ENCODE measurements around the gene GPR176.

GPR176 gene

DNA sequence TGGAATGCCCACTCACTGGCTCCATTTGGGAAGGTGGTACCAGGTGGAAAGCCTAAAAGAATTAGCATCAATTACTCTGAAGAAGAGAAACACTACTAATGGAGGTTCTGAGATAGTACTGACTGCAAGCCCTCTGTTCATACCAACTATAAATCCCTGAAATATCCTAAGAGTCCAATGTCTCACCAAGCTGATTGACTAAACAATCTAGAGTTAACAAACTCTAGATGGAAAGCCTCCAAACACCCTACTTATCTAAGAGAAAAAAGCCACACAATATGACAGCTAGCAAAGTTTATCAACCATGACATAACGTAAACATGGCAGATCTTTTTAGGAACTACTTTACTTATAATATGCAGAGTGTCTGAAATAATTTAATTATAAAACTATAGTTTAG is 59.2 kb downstream of the GPR176 start:
- H3K4me3 Mint-ChIP-seq: no peak overlapping the region
- peaks cover 22% of the 10 kb centered on the region for H3K27me3 Mint-ChIP-seq
- no peak for ATAC-seq (replicated peaks; ENCODE audit: extremely low read depth, poor library complexity, severe bottlenecking)
- H3K27ac Mint-ChIP-seq (ENCODE audit: low read depth): no peak overlapping the region
- H3K9me3 Mint-ChIP-seq: no peaks in the 10 kb centered on the region
- H3K36me3 Mint-ChIP-seq (ENCODE audit: insufficient read depth): no peaks in the 10 kb centered on the region
- no peak for DNase-seq (ENCODE audit: low spot score in 2 of 2)
- H3K4me1 Mint-ChIP-seq: no peaks in the 10 kb centered on the region

DNA sequence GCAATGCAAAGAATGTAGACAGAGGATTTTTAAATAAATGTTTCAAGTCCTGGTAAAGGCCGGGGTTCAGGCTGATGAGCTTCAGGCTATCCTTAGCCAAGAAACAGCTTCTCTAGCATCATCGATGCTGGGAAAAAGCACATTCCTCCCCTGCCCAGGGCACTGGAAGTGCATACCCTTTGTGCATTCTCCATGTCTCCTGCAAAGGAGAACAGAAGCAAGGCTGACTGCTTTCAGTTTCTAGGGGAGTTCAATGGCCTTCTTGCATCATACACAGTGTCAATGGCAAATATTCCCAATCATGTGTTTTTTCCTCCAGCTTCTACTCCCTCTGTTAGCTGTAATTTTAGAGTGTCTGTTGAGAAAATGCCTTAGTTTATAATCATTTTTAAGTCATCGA is 59.9 kb downstream of the GPR176 start:
- no peak overlapping the region for H3K27ac Mint-ChIP-seq (ENCODE audit: low read depth)
- H3K4me1 Mint-ChIP-seq: no peaks in the 10 kb centered on the region
- peaks cover 21% of the 10 kb centered on the region for H3K27me3 Mint-ChIP-seq
- H3K9me3 Mint-ChIP-seq: no peaks in the 10 kb centered on the region
- H3K36me3 Mint-ChIP-seq (ENCODE audit: insufficient read depth): no peaks in the 10 kb centered on the region
- no peak for ATAC-seq (replicated peaks; ENCODE audit: extremely low read depth, poor library complexity, severe bottlenecking)
- H3K4me3 Mint-ChIP-seq: no peak overlapping the region
- DNase-seq (ENCODE audit: low spot score in 2 of 2): no peak

DNA sequence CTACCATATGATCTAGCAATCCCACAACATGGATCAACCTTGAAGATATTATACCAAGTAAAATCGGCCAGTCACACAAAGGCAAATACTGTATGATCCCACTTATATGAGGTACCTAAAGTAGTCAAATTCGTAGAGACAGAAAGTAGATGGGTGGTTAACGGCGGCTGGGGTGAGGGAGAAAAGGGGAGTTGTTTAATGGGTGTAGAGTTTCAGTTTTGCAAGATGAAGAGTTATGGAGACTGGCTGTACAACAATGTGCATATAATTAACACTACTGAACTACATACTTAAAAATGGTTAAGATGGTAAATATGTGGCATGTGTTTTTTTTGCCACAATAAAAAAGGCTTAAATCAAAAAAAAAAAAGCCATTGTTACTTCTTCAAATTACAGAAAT is 60.4 kb downstream of the GPR176 start:
- peaks cover 21% of the 10 kb centered on the region for H3K27me3 Mint-ChIP-seq
- no peak overlapping the region for H3K27ac Mint-ChIP-seq (ENCODE audit: low read depth)
- no peaks in the 10 kb centered on the region for H3K4me1 Mint-ChIP-seq
- DNase-seq (ENCODE audit: low spot score in 2 of 2) (no peak), ATAC-seq (replicated peaks; ENCODE audit: extremely low read depth, poor library complexity, severe bottlenecking) (no peak)
- no peaks in the 10 kb centered on the region for H3K36me3 Mint-ChIP-seq (ENCODE audit: insufficient read depth)
- H3K9me3 Mint-ChIP-seq: no peaks in the 10 kb centered on the region
- no peak overlapping the region for H3K4me3 Mint-ChIP-seq

DNA sequence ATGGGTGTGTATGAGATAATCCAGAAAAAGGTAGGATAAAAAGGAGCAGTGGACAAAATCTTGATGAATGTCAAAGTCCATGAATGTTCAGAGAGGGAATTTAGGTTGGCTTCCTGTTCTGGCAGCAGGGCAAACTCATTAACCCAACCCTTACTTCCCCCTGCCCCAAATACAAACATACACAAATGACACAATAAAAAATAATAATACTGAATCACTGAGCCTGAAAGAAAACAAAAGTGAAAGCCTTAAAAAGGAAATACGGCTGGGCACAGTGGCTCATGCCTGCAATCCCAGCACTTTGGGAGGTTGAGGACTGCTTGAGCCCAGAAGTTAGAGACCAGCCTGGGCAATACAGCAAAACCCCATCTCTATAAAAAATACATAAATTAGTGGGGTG is 62.9 kb downstream of the GPR176 start:
- Mint-ChIP-seq H3K4me3 (no peak overlapping the region), H3K36me3 (ENCODE audit: insufficient read depth) (no peaks in the 10 kb centered on the region), H3K9me3 (no peaks in the 10 kb centered on the region), H3K27me3 (peaks cover 15% of the 10 kb centered on the region), H3K4me1 (no peaks in the 10 kb centered on the region), H3K27ac (ENCODE audit: low read depth) (no peak overlapping the region)
- DNase-seq (ENCODE audit: low spot score in 2 of 2) (no peak), ATAC-seq (replicated peaks; ENCODE audit: extremely low read depth, poor library complexity, severe bottlenecking) (no peak)

DNA sequence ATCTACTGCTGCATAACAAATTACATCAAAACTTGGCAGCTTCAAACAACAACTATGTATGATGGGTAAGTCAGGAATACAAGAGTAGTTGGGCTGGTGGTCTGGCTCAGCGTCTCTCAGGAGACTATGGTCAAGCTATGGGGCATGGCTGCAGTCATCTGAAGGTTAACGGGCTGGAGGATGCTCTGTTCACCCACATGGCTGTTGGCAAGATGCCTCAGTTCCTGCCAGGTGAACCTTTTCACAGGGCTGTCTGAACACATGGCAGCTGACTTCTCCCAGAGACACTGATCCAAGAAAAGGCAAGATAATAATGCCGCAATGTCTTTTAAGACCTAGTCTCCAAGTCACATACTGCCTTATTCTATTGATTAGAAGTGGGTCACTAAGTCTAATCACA is 63.7 kb downstream of the GPR176 start:
- Mint-ChIP-seq H3K27me3 (peaks cover 15% of the 10 kb centered on the region), H3K9me3 (no peaks in the 10 kb centered on the region), H3K4me3 (no peak overlapping the region), H3K4me1 (no peaks in the 10 kb centered on the region), H3K36me3 (ENCODE audit: insufficient read depth) (no peaks in the 10 kb centered on the region), H3K27ac (ENCODE audit: low read depth) (no peak overlapping the region)
- no peak for DNase-seq (ENCODE audit: low spot score in 2 of 2)
- no peak for ATAC-seq (replicated peaks; ENCODE audit: extremely low read depth, poor library complexity, severe bottlenecking)

DNA sequence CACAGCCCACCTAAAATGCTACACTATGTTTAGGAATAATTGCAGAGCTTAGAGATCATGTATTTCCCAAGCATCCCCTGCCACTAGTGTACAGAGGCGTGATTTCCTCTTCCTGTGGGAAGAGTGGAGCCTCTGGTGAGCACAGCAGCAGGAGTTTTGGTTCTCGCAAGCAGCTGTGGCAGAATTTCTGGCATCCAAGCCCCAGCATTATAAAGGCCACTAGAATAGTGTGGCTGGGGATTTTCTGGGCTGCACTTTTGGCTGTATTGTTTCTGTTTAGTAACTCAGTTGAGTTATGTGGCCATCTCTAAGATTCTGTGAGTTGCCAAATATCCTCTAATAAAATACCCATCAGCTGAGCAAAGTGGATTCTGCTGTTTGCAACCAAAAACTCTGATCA is 64.7 kb downstream of the GPR176 start:
- no peak overlapping the region for H3K4me3 Mint-ChIP-seq
- H3K27me3 Mint-ChIP-seq: peaks cover 15% of the 10 kb centered on the region

DNA sequence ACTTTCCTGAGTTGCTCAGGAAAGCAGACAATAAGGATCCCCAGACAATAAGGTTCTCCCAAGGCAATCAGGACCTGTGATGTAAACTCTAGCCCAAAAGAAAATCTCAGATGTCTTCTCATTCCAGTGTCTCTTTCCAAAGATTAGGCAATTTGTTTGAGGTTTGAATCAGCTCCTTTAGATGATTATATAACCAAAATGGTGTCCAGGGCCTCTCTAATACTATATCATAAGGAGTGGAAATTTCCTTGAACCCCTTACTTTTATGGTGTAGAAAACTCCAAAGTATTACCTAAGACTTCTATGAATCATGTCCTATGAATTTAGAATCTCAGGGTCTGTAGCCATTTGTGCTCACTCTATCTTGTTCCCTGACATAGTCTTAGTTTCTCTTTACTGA is 65.9 kb downstream of the GPR176 start:
- no peaks in the 10 kb centered on the region for H3K36me3 Mint-ChIP-seq (ENCODE audit: insufficient read depth)
- H3K4me1 Mint-ChIP-seq: no peaks in the 10 kb centered on the region
- H3K27ac Mint-ChIP-seq (ENCODE audit: low read depth): no peak overlapping the region
- no peak overlapping the region for H3K4me3 Mint-ChIP-seq
- H3K9me3 Mint-ChIP-seq: no peaks in the 10 kb centered on the region
- ATAC-seq (replicated peaks; ENCODE audit: extremely low read depth, poor library complexity, severe bottlenecking) (no peak), DNase-seq (ENCODE audit: low spot score in 2 of 2) (no peak)
- H3K27me3 Mint-ChIP-seq: peaks cover 18% of the 10 kb centered on the region

More for the DNA sequence above, 64.7 kb downstream of the GPR176 start:
- Mint-ChIP-seq H3K36me3 (ENCODE audit: insufficient read depth) (no peaks in the 10 kb centered on the region), H3K27ac (ENCODE audit: low read depth) (no peak overlapping the region), H3K4me1 (no peaks in the 10 kb centered on the region), H3K9me3 (no peaks in the 10 kb centered on the region)
- DNase-seq (ENCODE audit: low spot score in 2 of 2) (no peak), ATAC-seq (replicated peaks; ENCODE audit: extremely low read depth, poor library complexity, severe bottlenecking) (no peak)

DNA sequence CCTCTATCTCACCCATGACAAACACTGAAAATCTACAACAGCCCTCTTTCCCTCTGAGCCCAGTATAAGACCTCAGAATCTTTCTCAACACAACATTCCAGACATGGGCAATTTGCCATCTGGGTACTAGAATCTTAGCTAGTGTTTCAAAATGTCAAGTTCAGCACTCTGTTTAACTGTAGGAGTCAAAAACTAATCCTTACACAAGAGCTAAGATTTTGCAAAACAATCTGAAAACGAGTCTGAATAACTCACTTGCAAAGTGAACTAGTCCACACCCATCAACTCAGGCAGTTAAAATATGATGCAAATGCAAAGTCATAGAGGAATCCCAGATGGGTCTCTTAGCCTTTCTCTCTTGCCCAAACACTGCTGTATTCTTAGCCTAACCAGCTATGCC is 67.8 kb downstream of the GPR176 start:
- Mint-ChIP-seq H3K4me1 (no peaks in the 10 kb centered on the region), H3K27ac (ENCODE audit: low read depth) (no peak overlapping the region), H3K36me3 (ENCODE audit: insufficient read depth) (no peaks in the 10 kb centered on the region), H3K4me3 (no peak overlapping the region), H3K9me3 (no peaks in the 10 kb centered on the region), H3K27me3 (peaks cover 36% of the 10 kb centered on the region)
- DNase-seq (ENCODE audit: low spot score in 2 of 2) (no peak), ATAC-seq (replicated peaks; ENCODE audit: extremely low read depth, poor library complexity, severe bottlenecking) (no peak)

DNA sequence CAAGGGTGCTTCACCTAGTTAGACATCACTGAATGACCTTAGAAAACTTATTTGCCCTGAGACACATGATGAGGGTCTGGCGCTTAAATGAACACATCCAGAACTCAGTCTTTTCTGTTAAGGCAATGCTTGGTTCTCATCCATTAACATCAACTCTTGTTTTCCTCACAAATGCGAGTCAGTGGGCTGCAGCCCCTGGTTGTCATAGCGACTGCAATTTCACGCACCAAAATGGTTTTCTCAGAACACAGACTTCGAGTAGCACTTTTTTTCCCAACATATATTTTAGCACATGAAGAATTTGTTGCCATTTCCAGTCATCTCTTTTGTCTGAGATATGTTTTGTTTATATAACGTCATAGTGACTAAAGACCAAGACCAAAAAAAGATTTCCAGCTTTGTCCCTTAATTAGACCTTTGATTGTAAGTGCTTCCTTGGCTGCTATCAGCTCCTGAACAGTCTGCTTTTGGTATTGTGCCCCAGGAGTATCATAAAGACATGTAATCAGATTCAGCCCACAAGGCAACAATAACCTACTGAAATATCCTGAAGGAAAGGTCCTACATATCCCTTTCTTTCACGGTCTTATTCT is 68.5 kb downstream of the GPR176 start:
- no peaks in the 10 kb centered on the region for H3K36me3 Mint-ChIP-seq (ENCODE audit: insufficient read depth)
- no peaks in the 10 kb centered on the region for H3K9me3 Mint-ChIP-seq
- no peak overlapping the region for H3K27ac Mint-ChIP-seq (ENCODE audit: low read depth)
- H3K4me1 Mint-ChIP-seq: no peaks in the 10 kb centered on the region
- ATAC-seq (replicated peaks; ENCODE audit: extremely low read depth, poor library complexity, severe bottlenecking): no peak
- peaks cover 43% of the 10 kb centered on the region for H3K27me3 Mint-ChIP-seq
- no peak overlapping the region for H3K4me3 Mint-ChIP-seq
- DNase-seq (ENCODE audit: low spot score in 2 of 2): no peak

DNA sequence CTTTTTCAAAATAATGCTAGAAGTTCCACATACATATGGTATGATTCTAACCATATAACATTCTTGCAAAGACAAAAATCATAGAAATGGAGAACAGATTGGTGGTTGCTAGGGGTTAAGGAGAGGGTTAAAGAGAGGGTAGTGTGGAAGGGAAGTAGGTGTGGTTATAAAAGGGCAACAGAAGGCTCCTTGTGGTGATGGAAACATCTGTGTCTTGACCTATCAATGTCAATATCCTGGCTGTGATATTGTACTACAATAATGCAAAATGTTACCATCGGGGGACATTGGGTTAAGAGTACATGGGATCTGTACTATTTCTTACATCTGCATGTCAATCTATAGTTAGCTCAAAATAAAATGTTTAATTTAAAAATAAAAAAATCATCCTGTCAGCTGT is 69.6 kb downstream of the GPR176 start:
- H3K27me3 Mint-ChIP-seq: peaks cover 50% of the 10 kb centered on the region
- no peak overlapping the region for H3K4me3 Mint-ChIP-seq
- no peaks in the 10 kb centered on the region for H3K36me3 Mint-ChIP-seq (ENCODE audit: insufficient read depth)
- H3K27ac Mint-ChIP-seq (ENCODE audit: low read depth): no peak overlapping the region
- H3K4me1 Mint-ChIP-seq: no peaks in the 10 kb centered on the region
- DNase-seq (ENCODE audit: low spot score in 2 of 2): no peak
- H3K9me3 Mint-ChIP-seq: no peaks in the 10 kb centered on the region
- no peak for ATAC-seq (replicated peaks; ENCODE audit: extremely low read depth, poor library complexity, severe bottlenecking)

DNA sequence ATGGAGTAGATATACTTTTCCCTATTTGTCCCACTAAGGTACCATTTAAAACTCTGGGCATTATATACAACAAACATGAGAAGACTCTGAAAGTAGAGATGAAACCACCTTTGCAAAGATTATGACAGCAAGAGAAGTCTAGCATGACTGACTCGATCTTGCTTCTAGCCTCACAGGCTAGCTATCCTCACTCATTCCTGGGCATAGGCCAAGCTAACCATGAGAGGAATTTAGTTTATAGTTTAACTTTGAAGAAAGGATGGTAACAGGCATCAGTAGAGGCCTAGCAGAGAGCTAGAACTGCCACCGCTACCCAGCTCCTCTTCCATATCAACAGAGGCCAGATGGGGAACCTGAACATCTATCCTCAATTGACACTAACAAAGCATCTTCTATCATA is 74.0 kb downstream of the GPR176 start:
- no peaks in the 10 kb centered on the region for H3K36me3 Mint-ChIP-seq (ENCODE audit: insufficient read depth)
- ATAC-seq (replicated peaks; ENCODE audit: extremely low read depth, poor library complexity, severe bottlenecking): no peak
- no peaks in the 10 kb centered on the region for H3K4me1 Mint-ChIP-seq
- H3K9me3 Mint-ChIP-seq: no peaks in the 10 kb centered on the region
- no peak overlapping the region for H3K27ac Mint-ChIP-seq (ENCODE audit: low read depth)
- peaks cover 51% of the 10 kb centered on the region for H3K27me3 Mint-ChIP-seq
- no peak for DNase-seq (ENCODE audit: low spot score in 2 of 2)
- H3K4me3 Mint-ChIP-seq: no peak overlapping the region

DNA sequence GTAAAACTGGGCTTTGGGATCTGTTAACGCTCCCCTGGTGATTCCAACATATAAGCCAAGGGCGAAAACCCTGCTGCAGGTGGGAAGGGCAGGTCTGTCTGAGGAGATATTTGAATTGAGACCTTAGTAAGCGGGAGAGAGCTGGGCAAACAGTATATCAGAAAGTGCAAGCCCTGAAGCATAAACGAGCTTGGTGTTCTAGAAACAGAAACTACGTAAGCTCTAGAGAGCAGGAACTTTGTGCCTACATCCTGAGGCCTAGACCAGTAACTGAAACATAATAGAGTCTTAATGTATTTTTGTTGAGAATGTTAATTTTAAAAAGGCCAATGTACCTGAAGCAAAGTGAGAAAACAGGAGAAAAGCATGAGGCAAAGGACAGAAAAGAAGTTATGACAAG is 74.5 kb downstream of the GPR176 start:
- Mint-ChIP-seq H3K27ac (ENCODE audit: low read depth) (no peak overlapping the region), H3K27me3 (peaks cover 51% of the 10 kb centered on the region), H3K9me3 (no peaks in the 10 kb centered on the region), H3K36me3 (ENCODE audit: insufficient read depth) (no peaks in the 10 kb centered on the region), H3K4me3 (no peak overlapping the region), H3K4me1 (no peaks in the 10 kb centered on the region)
- no peak for ATAC-seq (replicated peaks; ENCODE audit: extremely low read depth, poor library complexity, severe bottlenecking)
- DNase-seq (ENCODE audit: low spot score in 2 of 2): no peak

DNA sequence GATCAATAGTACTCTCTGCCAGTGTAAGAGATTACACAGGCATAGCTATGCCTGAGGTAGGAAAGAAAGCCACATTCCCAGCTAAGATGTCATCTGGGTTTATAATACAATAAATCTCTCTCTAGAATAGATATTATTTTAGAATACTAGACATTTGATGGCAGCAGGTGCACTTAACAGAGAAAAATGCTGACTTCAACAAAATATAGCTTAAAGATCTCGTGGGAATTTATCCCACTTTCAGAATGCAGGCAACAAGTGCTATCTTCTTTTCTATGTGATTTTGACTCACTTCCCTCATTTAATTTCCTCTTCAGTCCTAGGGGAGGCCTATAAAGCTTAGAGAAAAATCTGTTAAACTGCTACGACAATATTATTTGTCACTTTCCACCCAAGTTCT is 76.5 kb downstream of the GPR176 start:
- DNase-seq (ENCODE audit: low spot score in 2 of 2) (no peak), ATAC-seq (replicated peaks; ENCODE audit: extremely low read depth, poor library complexity, severe bottlenecking) (no peak)
- peaks cover 62% of the 10 kb centered on the region for H3K27me3 Mint-ChIP-seq
- H3K4me1 Mint-ChIP-seq: no peaks in the 10 kb centered on the region
- H3K36me3 Mint-ChIP-seq (ENCODE audit: insufficient read depth): no peaks in the 10 kb centered on the region
- no peak overlapping the region for H3K4me3 Mint-ChIP-seq
- H3K27ac Mint-ChIP-seq (ENCODE audit: low read depth): no peak overlapping the region
- H3K9me3 Mint-ChIP-seq: no peaks in the 10 kb centered on the region

DNA sequence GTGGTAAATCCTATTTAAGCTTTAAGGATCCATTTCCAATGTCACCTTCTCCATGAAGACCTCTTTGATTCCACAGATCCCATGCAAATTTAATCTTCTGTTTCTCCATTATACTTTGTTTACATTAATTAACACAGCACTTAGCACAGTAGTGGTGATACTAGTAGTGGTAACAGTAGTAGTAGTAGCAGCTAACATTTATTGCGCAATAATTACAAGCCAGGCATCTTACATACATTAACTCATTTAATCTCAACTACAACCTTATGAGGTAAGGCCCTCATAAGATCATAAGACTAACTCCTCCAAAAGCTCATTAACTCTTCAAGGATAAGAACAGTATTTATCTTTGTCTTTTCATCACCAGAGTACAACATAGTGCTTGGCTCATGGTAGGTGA is 82.6 kb downstream of the GPR176 start:
- Mint-ChIP-seq H3K27me3 (peaks cover 69% of the 10 kb centered on the region), H3K36me3 (ENCODE audit: insufficient read depth) (peaks cover 1% of the 10 kb centered on the region)

More for the DNA sequence above, 82.6 kb downstream of the GPR176 start:
- no peak overlapping the region for H3K4me3 Mint-ChIP-seq
- DNase-seq (ENCODE audit: low spot score in 2 of 2) (no peak), ATAC-seq (replicated peaks; ENCODE audit: extremely low read depth, poor library complexity, severe bottlenecking) (no peak)
- no peaks in the 10 kb centered on the region for H3K9me3 Mint-ChIP-seq
- no peak overlapping the region for H3K27ac Mint-ChIP-seq (ENCODE audit: low read depth)
- H3K4me1 Mint-ChIP-seq: no peaks in the 10 kb centered on the region

All from central memory CD8-positive, alpha-beta T cell (primary cell).